ENCODE results near the gene SARM1. TPM values are rescaled to one million over a fixed set of nuclear protein-coding genes. Genes with fewer than 3 reads are reported as not detected.
A peak's percentile ranks its signal among the peaks of the same experiment; 100 is the strongest.

The SARM1 gene
- total and polyA plus RNA-seq, 9 of the 15 experiments (the other 6 are each of a cell fraction or from before 2014, with no cell fraction given) = 0.04 to 0.55 (median 0.11) TPM; not detected in 2

- TF ChIP-seq SPI1 (IDR thresholded peaks at IDR 0.05; ENCODE audit: borderline replicate concordance, low read depth, low read length) (peak; percentile 74), MAZ (CRISPR knock-in tag; conservative IDR thresholded peaks at IDR 0.05 in 1 of 2, IDR thresholded peaks at IDR 0.05 in 1 of 2) (peak; percentile 71 to 80; a peak in 3 of 4 replicates), HMGXB4 (CRISPR knock-in tag; IDR thresholded peaks at IDR 0.05) (no peak; the same call in none of the 2 replicates), FOXK2 (conservative IDR thresholded peaks at IDR 0.05 in 1 of 2, IDR thresholded peaks at IDR 0.05 in 1 of 2; ENCODE audit: low read depth in 2 of 2) (peak; percentile 74 to 76; a peak in 3 of 4 replicates), JUNB (CRISPR knock-in tag; conservative IDR thresholded peaks at IDR 0.05) (no peak), VEZF1 (CRISPR knock-in tag; IDR thresholded peaks at IDR 0.05) (peak; percentile 40; the same call in 1 of the 2 replicates), HNRNPUL1 (IDR thresholded peaks at IDR 0.05; ENCODE audit: low read length) (no peak), STAT6 (CRISPR knock-in tag; IDR thresholded peaks at IDR 0.05) (peak; percentile 32; the same call in 1 of the 2 replicates), ZBTB7A (IDR thresholded peaks at IDR 0.05; ENCODE audit: borderline replicate concordance, control insufficient read depth, low read depth, low read length) (peak; percentile 69; the same call in 1 of the 2 replicates), FOXK1 (CRISPR knock-in tag; IDR thresholded peaks at IDR 0.05; ENCODE audit: borderline replicate concordance) (no peak), ZNF586 (CRISPR knock-in tag; conservative IDR thresholded peaks at IDR 0.05) (no peak), ZNF584 (CRISPR knock-in tag; IDR thresholded peaks at IDR 0.05; ENCODE audit: low read depth) (no peak), JUND (IDR thresholded peaks at IDR 0.05; ENCODE audit: borderline replicate concordance, low read depth, low read length) (no peak; the same call in 1 of the 2 replicates), JUND (tag; IDR thresholded peaks at IDR 0.05; ENCODE audit: borderline replicate concordance, low read depth, low read length) (no peak; the same call in 2 of the 3 replicates), ZNF740 (CRISPR knock-in tag; IDR thresholded peaks at IDR 0.05) (no peak), ZNF740 (tag; IDR thresholded peaks at IDR 0.05) (no peak), JUN (IDR thresholded peaks at IDR 0.05; ENCODE audit: borderline replicate concordance, low read depth, low read length) (0 out of 2 replicates have a peak, but pooled peaks have one; percentile 44), JUN (CRISPR knock-in tag; IDR thresholded peaks at IDR 0.05; ENCODE audit: borderline replicate concordance) (no peak)
Measured at GRCh38 chr17:28357061-28357900, 14.2 kb upstream of the SARM1 start, which contains the start of gene POLDIP2 (continued).

Data from K562 (cell line).